Aorta (tissue), 5 donors: ENCODE data around the gene PRKAG3. TPM values are rescaled to one million over a fixed set of nuclear protein-coding genes. Genes with fewer than 3 reads are reported as not detected.
A peak's percentile ranks its signal among the peaks of the same experiment; 100 is the strongest.

Experiments used
- ATAC-seq: fragments of 200-7000 bp; cut with Tn5 transposase; one replicate; pipeline ENCODE4 v1.9.1; 2022; ENCODE audit warnings: moderate library complexity; ENCODE audit not compliant: low FRiP score
- DNase-seq, 2 donors: peaks; one replicate each; pipeline ENCODE4 v3.0.0-alpha.2; 2020
- H3K27ac ChIP-seq, 2 donors: one replicate each; pipeline ENCODE4 v1.5.1; 2013; ENCODE audit warnings: low read length in 2 of 2, mild to moderate bottlenecking in 2 of 2, moderate library complexity in 2 of 2, control low read depth in 1 of 2, inconsistent platforms in 1 of 2, low read depth in 1 of 2
- H3K27me3 ChIP-seq, 2 donors: one replicate each; pipeline ENCODE4 v1.6.1; 2013; ENCODE audit warnings: control low read depth in 1 of 2, low read length in 1 of 2, mild to moderate bottlenecking in 1 of 2, moderate library complexity in 1 of 2; ENCODE audit not compliant: insufficient read depth in 2 of 2, control insufficient read depth in 1 of 2
- H3K36me3 ChIP-seq, 2 donors: one replicate each; pipeline ENCODE4 v1.6.1; 2013; ENCODE audit warnings: control low read depth in 1 of 2, low read length in 1 of 2, mild to moderate bottlenecking in 1 of 2; ENCODE audit not compliant: insufficient read depth in 2 of 2, control insufficient read depth in 1 of 2
- H3K4me1 ChIP-seq, 2 donors: one replicate each; pipeline ENCODE4 v1.6.1; 2013; ENCODE audit warnings: low read length in 2 of 2, control low read depth in 1 of 2, mild to moderate bottlenecking in 1 of 2, moderate library complexity in 1 of 2; ENCODE audit not compliant: insufficient read depth in 2 of 2, control insufficient read depth in 1 of 2
- H3K4me3 ChIP-seq, 2 donors: one replicate each; pipeline ENCODE4 v1.5.1; 2013; ENCODE audit warnings: low read length in 2 of 2, control low read depth in 1 of 2, mild to moderate bottlenecking in 1 of 2
- H3K9me3 ChIP-seq: one replicate; pipeline ENCODE4 v1.6.1; 2013; ENCODE audit warnings: mild to moderate bottlenecking, low read length; ENCODE audit not compliant: control insufficient read depth
- WGBS, 2 donors: extraction: QIAGEN DNeasy Blood & Tissue Kit; methylation state at CpG; one replicate each; pipeline ENCODE4 v1.1.7; 2013; 5-methylcytosine and 5-hydroxymethylcytosine counted together
- intact Hi-C, 2 donors: fragments of 100-400 bp; cut with DNase I; formaldehyde crosslinking; loops; one replicate each; pipeline versions ENCODE4 v1.14.2 to v1.15.0; 2022
- polyA plus RNA-seq, 2 donors: library from polyadenylated mRNA; stranded (reverse); fragments of 200-250 nt; gene quantifications; one replicate each; pipeline ENCODE4 v1.2.3, GENCODE V29; 2013
- total RNA-seq, 2 donors: library from RNA; stranded (reverse); fragmentation: NEBNext Ultra II Directional; extraction: Animal tissue kit (Norgen Biotek cat#: 25700); gene quantifications; one replicate each; pipeline ENCODE4 v1.2.1, GENCODE V29; 2021
- donor health status: healthy with polysubstance abuse.
- donor health status: Bipolar disorder and iron deficiency.
- donor health status: DM: no; HTN: no; CAD: no.
- donor health status: DM: no; HTN: no; CAD: no.
- donor health status: DM: yes; HTN: yes; CAD: no.

Gene PRKAG3
- total and polyA plus RNA-seq, 4 donors: 0.13 to 1.0 (median 0.20) TPM

- DNase-seq (no peak), ATAC-seq (no peak)
- Histone ChIP-seq H3K27ac (no peak overlapping the region), H3K4me3 (no peak overlapping the region), H3K27me3 (no peaks in the 10 kb centered on the region), H3K9me3 (no peaks in the 10 kb centered on the region), H3K4me1 (no peaks in the 10 kb centered on the region), H3K36me3 (peaks cover 0 to 1% of the 10 kb centered on the region in 2 donors)
- 96% methylated on average over 7 of the region's 7 CpGs for WGBS, 2 donors
- intact Hi-C loops: no loop called here
These were observed 7.6 kb downstream of the PRKAG3 start for GRCh38 chr2:218824004-218824403.

- intact Hi-C loops: no loop called here
- no peak overlapping the region for H3K27ac ChIP-seq
- WGBS, 2 donors: 90 to 91% methylated on average over 9 of the region's 9 CpGs
- H3K4me3 ChIP-seq: no peak overlapping the region
- H3K27me3 ChIP-seq: no peaks in the 10 kb centered on the region
- DNase-seq: no peak
- peaks cover 0 to 1% of the 10 kb centered on the region in 2 donors for H3K36me3 ChIP-seq
- ATAC-seq: no peak
- no peaks in the 10 kb centered on the region for H3K4me1 ChIP-seq
- no peaks in the 10 kb centered on the region for H3K9me3 ChIP-seq
These were observed 8.3 kb downstream of the PRKAG3 start for GRCh38 chr2:218823196-218823855.

GRCh38 chr2:218822622-218823021, 9.0 kb downstream of the PRKAG3 start:
- Histone ChIP-seq H3K27ac (no peak overlapping the region), H3K4me3 (no peak overlapping the region), H3K36me3 (peaks cover 0 to 1% of the 10 kb centered on the region in 2 donors), H3K9me3 (no peaks in the 10 kb centered on the region), H3K4me1 (no peaks in the 10 kb centered on the region), H3K27me3 (no peaks in the 10 kb centered on the region)
- ATAC-seq (no peak), DNase-seq (no peak)
- intact Hi-C loops: no loop called here
- WGBS, 2 donors: 67 to 70% methylated on average over 7 of the region's 7 CpGs

GRCh38 chr2:218821605-218822211, 9.9 kb downstream of the PRKAG3 start:
- intact Hi-C loops: no loop called here
- Histone ChIP-seq H3K27me3 (no peaks in the 10 kb centered on the region), H3K9me3 (no peaks in the 10 kb centered on the region), H3K36me3 (peaks cover 0 to 2% of the 10 kb centered on the region in 2 donors), H3K4me1 (no peaks in the 10 kb centered on the region), H3K4me3 (no peak overlapping the region), H3K27ac (no peak overlapping the region)
- WGBS, 2 donors: 80 to 82% methylated on average over 9 of the region's 9 CpGs
- DNase-seq (no peak), ATAC-seq (no peak)

- no peaks in the 10 kb centered on the region for H3K4me1 ChIP-seq
- intact Hi-C loops: no loop called here
- H3K4me3 ChIP-seq: no peak overlapping the region
- WGBS, 2 donors: 97 to 98% methylated on average over 15 of the region's 15 CpGs
- no peaks in the 10 kb centered on the region for H3K27me3 ChIP-seq
- peak; percentile 9 for ATAC-seq
- H3K27ac ChIP-seq: no peak overlapping the region
- DNase-seq: no peak
- H3K9me3 ChIP-seq: no peaks in the 10 kb centered on the region
- H3K36me3 ChIP-seq: peaks cover 0 to 4% of the 10 kb centered on the region in 2 donors
These were observed 10.7 kb downstream of the PRKAG3 start for GRCh38 chr2:218820746-218821369.

- H3K4me3 ChIP-seq: no peak overlapping the region
- no peak overlapping the region for H3K27ac ChIP-seq
- no peaks in the 10 kb centered on the region for H3K9me3 ChIP-seq
- H3K4me1 ChIP-seq: no peaks in the 10 kb centered on the region
- 90 to 91% methylated on average over 7 of the region's 7 CpGs for WGBS, 2 donors
- DNase-seq (no peak), ATAC-seq (no peak)
- intact Hi-C loops: no loop called here
- H3K27me3 ChIP-seq: no peaks in the 10 kb centered on the region
- peaks cover 0 to 9% of the 10 kb centered on the region in 2 donors for H3K36me3 ChIP-seq
These were observed 12.5 kb downstream of the PRKAG3 start for GRCh38 chr2:218819093-218819492.

- H3K36me3 ChIP-seq: peaks cover 0 to 18% of the 10 kb centered on the region in 2 donors
- H3K27ac ChIP-seq: no peak overlapping the region
- H3K9me3 ChIP-seq: no peaks in the 10 kb centered on the region
- H3K4me3 ChIP-seq: no peak overlapping the region
- H3K27me3 ChIP-seq: no peaks in the 10 kb centered on the region
- H3K4me1 ChIP-seq: no peaks in the 10 kb centered on the region
- ATAC-seq (no peak), DNase-seq (no peak)
- intact Hi-C loops: no loop called here
- 85 to 90% methylated on average over 2 of the region's 2 CpGs for WGBS, 2 donors
These were observed 15.0 kb downstream of the PRKAG3 start for GRCh38 chr2:218816561-218817011.

GRCh38 chr2:218815649-218816048, 16.0 kb downstream of the PRKAG3 start:
- Histone ChIP-seq H3K4me3 (no peak overlapping the region), H3K27me3 (no peaks in the 10 kb centered on the region), H3K9me3 (no peaks in the 10 kb centered on the region), H3K4me1 (no peaks in the 10 kb centered on the region), H3K36me3 (peaks cover 0 to 18% of the 10 kb centered on the region in 2 donors), H3K27ac (no peak overlapping the region)
- 83 to 91% methylated on average over 4 of the region's 4 CpGs for WGBS, 2 donors
- intact Hi-C loops: no loop called here
- no peak for DNase-seq
- ATAC-seq: no peak

- H3K4me1 ChIP-seq: no peaks in the 10 kb centered on the region
- intact Hi-C loops: no loop called here
- no peak for DNase-seq
- H3K4me3 ChIP-seq: no peak overlapping the region
- no peak overlapping the region for H3K27ac ChIP-seq
- peaks cover 0 to 18% of the 10 kb centered on the region in 2 donors for H3K36me3 ChIP-seq
- no peaks in the 10 kb centered on the region for H3K9me3 ChIP-seq
- no peaks in the 10 kb centered on the region for H3K27me3 ChIP-seq
- no peak for ATAC-seq
- 85 to 86% methylated on average over 5 of the region's 5 CpGs for WGBS, 2 donors
These were observed 16.4 kb downstream of the PRKAG3 start for GRCh38 chr2:218815244-218815637.
